NCI-H2227 treated with DMSO at 0.1 percent for 48 hours (cell line): ENCODE measurements around the gene OOSP1.
"Not testable (repeated sequence)": the region's sequence is repeated elsewhere in the genome, so short reads cannot be mapped to it uniquely, and the experiment has no call there.

ENCODE experiments used
- DNase-seq: peaks from one replicate; lab custom pipeline; 2025; lab: John Stamatoyannopoulos, UW

OOSP1 gene

DNA sequence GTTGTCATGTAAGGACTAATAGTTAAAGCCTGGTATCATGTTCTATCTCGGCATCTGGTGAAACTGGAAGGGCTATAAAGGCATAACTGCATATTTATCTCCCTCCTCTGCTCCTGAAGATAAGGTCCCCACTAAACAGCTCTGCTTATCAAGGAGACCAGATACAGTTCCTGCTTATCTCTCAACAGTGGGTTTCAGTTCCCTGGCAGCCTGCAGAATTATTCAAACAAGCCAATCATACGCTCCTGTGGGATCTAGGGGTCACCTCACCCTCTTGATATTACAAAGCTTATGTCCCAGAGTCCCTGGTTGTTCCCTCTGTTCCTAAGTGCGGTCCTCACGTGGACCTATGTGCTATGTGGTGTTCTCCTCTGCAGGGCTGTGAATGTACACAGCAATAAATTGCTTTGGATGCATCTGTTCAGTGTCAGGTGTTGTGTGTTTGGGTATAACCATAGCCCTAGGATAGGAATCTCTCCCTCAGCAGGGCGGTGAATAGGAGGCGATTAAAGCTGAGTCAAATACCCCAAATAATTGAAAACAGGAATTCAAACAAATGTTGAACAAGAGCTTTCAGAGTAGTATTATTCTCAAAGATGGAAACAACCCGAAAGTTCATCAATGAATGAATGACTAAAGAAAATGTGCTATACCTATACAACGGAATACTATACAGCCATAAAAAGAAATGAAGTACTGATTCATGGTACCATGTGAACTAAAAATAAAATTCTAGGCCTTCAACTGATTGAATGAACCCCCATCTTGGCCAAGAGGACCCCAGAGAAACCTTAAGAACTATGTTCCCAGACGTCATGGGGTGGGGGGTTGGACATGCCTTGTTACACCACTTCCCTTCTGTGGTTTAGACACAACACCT lies 22.5 kb downstream of the OOSP1 start:
- no peak for DNase-seq

DNA sequence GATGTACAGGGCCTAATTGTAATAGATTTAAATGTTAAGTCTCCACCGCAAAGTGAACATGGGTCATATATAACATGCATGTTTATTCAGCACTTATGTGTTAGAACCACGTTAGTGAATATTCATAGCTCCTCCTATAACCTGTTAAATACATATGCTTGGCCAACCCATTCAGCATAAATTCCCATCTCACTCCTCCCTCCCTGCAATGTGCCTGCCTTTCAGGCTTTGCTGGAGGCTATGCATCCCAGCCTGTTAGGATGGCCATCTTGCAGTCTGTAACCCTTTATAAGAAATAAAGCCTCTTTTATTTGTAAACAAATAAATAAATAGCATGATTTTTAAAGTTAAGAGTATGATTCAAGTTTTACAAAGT lies 23.9 kb downstream of the OOSP1 start:
- no peak for DNase-seq

DNA sequence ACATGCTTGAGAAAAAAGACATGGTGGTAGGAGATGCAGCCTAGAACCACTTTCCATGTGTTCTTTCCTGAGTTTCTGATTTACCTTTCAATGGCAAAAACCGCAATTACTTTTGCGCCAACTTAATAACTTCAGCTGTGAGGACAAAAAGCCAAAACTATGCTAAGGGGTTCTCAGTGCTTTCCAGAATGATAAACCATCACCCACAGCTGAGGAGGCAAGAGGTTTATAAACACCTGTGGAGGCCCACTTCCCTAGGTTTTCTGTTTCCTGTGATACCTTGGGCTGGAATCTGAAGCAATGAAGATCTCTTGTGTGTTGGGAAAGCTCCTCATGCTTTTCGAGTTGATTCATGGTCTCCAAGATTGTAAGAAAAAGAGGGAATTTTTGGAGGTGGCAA lies 25.5 kb downstream of the OOSP1 start, which contains the start of gene OOSP4A:
Gene OOSP4A, plus strand, starts transcription at position 301 of the 400 bp plus-strand sequence. Its CDS starts 0 bp downstream, at position 301.
- no peak for DNase-seq

DNA sequence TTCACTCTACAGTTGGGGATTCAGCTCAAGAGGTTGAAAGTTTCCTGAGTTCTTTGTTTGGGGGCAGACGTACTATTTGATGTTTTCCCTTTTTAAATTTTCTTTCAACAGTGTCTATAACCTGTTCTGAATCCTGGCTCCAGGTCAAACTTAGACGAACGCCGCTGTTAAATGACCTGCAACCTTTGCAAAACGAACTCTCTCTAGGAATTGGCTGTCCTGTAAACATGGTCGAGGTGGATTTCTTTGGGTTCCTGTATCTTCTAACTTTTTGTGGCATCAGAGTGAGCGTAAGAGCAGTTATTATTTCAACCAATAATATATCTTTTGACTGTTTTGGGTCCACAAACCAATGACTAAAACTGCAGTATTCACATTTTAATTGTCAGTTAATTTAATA lies 27.2 kb downstream of the OOSP1 start:
- no peak for DNase-seq

DNA sequence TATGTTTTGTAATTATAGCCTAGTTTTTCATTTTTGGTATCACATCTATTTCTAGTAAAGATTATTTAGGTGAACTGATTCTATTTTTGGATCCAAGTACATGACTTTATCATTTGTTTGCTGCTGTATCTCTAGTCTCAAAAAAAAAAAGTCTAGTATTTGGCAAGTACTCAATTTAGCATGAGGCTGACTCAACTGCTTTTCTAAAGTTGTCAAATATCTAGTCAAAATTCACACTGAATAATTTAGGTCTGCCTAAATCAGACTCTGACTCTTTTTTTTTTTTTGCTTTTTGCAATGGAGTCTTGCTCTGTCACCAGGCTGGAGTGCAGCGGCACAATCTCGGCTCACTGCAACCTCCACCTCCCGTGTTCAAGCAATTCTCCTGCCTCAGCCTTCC lies 28.0 kb downstream of the OOSP1 start:
- no peak for DNase-seq

DNA sequence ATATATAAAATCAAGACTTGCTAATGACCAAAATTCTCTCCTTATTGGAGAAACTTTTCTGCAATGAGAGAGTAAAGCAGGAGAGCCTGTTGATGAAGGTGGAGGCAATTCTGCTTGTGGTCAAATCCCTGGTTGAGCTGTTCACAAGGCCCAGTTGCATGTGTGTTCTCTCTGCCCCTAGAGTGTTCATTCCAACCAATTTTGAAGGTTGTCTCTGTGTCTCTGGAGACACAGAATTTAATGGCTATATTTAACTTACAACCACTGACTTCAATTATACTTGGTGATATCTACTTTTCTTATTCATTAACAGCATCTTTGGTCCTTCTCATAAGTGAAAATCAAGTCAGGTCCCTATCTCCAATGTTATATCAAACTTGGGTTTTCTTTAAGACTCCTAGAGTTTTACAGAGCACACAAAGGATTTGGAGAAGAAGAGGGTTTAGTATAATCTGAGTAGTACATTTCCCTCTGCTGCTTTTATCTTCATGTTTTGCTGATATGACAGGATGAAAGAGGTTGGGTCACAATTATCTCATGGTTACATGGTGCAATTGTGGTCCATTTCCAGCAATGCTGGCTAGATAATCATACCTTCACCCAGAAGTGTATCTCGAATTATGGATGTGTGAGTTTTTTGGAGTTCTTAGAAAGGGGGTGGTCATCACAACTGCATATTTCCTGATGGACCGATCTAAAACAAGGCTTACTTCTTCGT lies 29.6 kb downstream of the OOSP1 start:
- DNase-seq, result no peak

DNA sequence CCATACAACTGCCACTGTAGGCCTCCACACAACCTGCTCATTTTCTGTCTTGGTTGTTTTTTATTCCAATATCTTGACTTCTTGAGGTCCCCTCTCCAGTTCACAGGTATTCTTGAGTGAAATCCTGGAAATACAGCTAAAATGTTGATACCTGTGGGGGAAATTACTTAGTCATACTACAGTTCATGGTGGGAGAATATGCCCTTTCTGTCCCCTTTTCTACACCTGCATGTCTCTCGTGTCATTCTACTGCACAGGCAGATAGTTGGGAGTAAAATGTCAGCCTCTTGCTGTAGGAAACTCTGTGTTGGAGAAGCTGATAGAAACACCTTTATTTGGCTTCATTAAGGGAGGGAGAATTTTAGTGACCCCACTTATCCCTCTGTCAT lies 30.2 kb downstream of the OOSP1 start:
- no peak for DNase-seq

DNA sequence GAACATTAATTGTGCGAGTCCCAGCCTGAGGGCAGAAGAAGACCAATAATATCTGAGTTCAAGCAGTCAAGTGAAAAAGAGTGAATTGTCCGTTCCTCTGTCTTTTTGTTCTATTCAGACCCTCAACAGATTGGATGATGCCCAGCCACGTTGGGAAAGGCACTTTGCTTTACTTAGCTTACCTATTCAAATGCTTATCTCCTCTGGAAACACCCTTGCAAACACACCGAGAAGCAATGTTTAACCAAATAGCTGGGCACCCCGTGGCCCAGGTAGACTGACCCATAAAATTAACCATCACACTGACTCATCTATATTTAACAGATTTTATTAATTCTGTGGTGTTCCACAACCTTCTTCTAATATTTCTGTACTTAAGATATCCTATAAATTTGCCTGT lies 34.9 kb downstream of the OOSP1 start:
- no peak for DNase-seq

DNA sequence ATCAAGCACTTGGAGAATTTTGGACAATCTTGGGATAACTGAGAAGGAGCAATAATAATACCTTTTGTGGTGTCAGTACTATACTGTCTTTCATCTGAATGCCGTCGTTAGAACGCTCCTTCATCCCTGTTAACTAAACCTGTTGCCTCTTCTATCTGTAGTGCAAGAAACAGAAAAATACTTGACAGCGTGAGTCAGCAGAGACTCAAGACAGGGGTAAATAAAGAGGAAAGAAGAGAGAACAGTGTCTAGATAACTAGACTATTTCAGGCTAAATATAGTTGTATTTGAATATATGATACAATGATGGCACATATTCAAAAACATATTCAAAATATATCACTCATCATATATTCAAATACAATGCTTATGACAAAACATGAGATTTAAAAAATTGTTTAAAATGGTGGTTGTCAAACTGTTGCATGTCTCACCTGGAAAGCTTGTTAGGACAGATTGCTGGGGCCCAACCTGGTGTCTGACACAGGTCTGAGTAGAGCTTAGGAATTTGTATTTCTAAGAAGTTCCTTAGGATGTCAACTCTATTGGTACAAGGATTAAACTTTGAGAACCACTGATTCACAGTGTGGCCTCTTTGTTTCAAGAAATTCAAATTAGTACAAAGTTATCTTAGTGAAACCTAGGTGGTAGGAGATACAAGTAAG lies 43.0 kb downstream of the OOSP1 start:
- DNase-seq, result no peak

DNA sequence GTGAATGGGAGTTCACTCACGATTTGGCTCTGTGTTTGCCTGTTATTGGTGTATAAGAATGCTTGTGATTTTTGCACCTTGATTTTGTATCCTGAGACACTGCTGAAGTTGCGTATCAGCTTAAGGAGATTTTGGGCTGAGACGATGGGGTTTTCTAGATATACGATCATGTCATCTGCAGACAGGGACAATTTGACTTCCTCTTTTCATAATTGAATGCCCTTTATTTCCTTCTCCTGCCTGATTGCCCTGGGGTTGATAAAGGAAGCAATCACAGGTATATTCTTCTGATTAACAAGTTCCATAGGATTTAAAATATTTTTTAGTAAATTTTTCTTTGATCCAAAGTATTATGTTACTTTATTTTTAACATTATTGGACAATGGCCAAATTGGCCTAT lies 43.8 kb downstream of the OOSP1 start:
- DNase-seq, result not testable (repeated sequence)

DNA sequence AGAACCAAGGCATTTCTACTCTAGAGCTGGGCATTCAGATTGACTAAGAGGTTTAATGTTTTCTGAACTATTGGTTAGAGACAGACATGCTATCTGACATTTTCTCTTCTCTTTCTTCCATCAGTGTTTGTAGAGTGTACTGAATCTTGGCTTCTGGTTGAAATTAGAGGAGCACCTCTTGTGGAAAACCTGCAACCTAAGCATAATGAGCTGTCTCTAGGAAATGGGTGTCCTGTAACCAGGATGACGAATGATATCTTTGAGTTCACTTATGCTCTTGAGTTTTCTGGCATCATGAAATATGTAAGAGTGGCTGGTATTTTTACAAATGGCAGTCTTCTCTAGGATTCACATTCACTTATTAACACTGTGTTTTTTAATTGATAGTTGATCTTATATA lies 45.0 kb downstream of the OOSP1 start:
- no peak for DNase-seq

DNA sequence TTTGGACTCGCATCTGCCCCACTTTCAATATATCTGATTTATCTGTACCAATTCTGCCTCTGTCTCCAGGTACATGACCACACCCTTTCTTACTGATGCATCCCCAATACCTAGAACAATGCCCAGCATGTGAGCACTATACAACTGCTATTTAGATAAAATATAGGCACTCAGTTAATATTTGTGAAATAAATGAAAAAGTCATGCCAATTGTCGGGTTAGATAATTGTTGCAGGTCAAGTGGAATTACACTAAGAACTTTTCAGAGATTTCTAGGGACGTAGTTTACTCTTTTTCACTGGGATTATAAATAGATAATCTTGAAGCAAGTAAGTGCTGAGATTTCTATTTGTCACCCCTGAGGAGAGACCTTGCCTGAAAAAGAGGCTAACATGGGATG lies 46.1 kb downstream of the OOSP1 start:
- no peak for DNase-seq

DNA sequence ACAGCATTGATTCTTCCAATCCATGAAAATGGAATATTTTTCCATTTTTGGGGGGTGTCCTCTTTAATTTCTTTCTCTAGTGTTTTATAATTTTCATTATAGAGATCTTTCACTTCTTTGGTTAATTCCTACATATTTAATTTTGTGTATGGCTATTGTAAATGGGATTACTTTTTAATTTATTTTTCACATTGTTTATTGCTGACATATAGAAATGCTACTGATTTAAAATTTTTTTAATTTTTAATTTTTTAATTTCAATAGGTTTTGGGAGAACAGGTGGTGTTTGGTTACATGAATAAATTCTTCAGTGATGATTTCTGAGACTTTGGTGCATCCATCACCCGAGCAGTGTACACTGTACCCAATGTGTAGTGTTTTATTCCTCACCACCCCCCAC lies 52.2 kb downstream of the OOSP1 start:
- no peak for DNase-seq

DNA sequence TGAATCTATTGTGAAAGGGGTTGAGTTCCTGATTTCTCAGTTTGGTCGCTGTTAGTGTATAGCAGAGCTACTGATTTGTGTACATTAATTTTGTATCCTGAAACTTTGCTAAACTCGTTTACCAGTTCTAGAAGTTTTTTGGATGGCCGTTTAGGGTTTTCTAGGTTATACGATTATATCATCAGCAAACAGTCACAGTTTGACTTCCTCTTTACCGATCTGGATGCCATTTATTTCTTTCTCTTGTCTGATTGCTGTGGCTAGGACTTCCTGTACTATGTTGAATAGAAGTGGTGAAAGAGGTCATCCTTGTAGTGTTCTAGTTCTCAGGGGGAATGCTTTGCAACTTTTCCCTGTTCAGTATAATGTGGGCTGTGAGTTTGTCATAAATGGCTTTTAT lies 54.2 kb downstream of the OOSP1 start:
- no peak for DNase-seq

DNA sequence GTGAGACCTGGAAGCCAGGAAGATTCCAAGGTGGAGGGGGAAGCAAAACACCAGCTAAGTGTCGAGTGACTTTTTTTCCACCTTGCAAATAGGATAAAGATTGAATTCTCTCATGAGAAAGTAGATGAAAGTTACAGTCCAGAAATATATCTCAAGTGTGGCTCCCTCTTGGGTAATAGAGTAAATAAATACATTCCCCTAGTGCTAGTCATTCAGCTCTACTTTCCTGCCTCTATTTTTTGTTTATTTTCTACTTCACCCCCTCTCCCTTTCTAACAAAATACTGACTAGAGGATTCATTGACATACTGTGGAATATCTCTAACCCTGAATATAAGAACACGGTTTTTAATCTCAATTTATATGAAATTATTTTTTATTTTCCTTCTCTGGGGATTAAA lies 59.6 kb downstream of the OOSP1 start:
- DNase-seq, result no peak

DNA sequence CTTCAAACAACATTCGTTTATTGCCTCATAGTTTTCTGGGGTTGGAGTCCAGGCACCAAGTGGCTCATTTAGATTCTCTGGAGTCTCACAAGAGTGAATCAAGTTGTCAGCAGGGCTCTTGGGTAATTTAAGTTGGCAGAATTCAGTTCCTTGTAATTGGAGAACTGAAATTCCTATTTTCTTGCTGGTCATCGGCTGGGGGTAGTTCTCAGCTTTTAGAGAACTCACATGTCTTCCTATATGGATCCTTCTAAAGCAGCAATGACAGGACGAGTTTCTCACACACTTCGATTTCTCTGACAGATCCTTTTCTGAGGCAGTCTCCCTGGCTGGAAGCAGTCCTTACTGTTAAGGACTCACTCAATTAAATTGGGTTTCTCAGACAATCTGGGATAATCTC lies 61.5 kb downstream of the OOSP1 start:
- DNase-seq, result no peak

DNA sequence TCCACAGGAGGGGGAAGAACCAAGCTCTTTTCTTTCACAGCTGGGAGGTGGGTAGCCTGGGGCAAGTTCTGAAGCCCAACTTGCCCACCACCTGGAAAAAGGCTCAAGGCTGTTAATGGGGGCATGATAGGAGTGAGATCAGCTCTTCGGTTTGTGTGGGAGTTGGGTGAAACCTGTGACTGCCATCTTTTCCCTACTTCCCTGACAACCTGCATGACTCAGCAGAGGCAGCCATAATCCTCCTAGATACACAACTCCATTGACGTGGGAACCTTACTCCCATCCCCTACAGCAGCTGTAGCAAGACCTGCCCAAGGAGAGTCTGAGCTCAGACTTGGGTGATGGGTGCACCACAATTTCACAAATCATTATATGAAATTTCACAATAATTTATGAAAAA lies 65.5 kb downstream of the OOSP1 start:
- DNase-seq, result no peak

DNA sequence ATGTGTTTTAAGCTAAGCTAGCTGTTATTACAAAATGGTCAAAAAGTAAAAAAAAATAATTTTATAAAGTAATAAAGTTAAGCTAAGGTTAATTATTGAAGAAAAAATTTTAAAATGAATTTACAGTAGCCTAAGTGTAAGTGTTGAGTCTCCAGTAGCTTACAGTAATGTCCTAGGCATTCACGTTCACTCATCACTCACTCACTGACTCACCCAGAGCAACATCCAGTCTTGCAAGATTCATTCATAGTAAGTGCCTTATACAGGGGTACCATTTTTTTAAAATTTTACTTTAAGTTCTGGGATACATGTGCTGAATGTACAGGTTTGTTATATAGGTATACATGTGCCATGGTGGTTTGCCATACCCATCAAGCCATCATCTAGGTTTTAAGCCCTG lies 67.1 kb downstream of the OOSP1 start:
- DNase-seq, result no peak
